DND-41 (cell line): ENCODE measurements around the gene DPYSL4.
"Not testable (repeated sequence)": the region's sequence is repeated elsewhere in the genome, so short reads cannot be mapped to it uniquely, and the experiment has no call there.

Experiments used
- ATAC-seq: fragments of 200-7000 bp; cut with Tn5 transposase; 3 replicates; pipeline ENCODE4 v1.9.1; 2021; ENCODE audit warnings: low read depth; ENCODE audit not compliant: insufficient read depth
- DNase-seq: peaks from one replicate; pipeline ENCODE4 v3.0.0-alpha.2; 2020
- H2AFZ ChIP-seq: 2 replicates; pipeline ENCODE4 v1.6.0; 2012; ENCODE audit warnings: low read depth, low read length
- H3K27ac ChIP-seq: 2 replicates; pipeline ENCODE4 v1.5.1; 2012; ENCODE audit warnings: low read length, inconsistent platforms
- H3K27me3 ChIP-seq: fragments of 200-600 bp; sonication (generic); 2 replicates; pipeline ENCODE4 v1.6.0; 2012; ENCODE audit warnings: low read length, mild to moderate bottlenecking, inconsistent platforms; ENCODE audit not compliant: insufficient read depth, poor library complexity
- H3K36me3 ChIP-seq: 2 replicates; pipeline ENCODE4 v1.5.1; 2012; ENCODE audit warnings: low read length, inconsistent platforms; ENCODE audit not compliant: insufficient read depth
- H3K4me1 ChIP-seq: 2 replicates; pipeline ENCODE4 v1.5.1; 2012; ENCODE audit warnings: mild to moderate bottlenecking, low read length; ENCODE audit not compliant: insufficient read depth
- H3K4me2 ChIP-seq: 2 replicates; pipeline ENCODE4 v1.6.0; 2012; ENCODE audit warnings: mild to moderate bottlenecking, moderate library complexity, low read length, inconsistent platforms; ENCODE audit not compliant: insufficient read depth
- H3K4me3 ChIP-seq, 2 experiments: fragments of 200-600 bp in 1 of 2; shearing (Covaris generic) in 1 of 2; 2 replicates each; pipeline ENCODE4 v1.5.1; 2012 to 2016; ENCODE audit warnings: inconsistent platforms in 2 of 2, low read length in 2 of 2, mild to moderate bottlenecking in 2 of 2, low read depth in 1 of 2, moderate library complexity in 1 of 2
- H3K79me2 ChIP-seq: 2 replicates; pipeline ENCODE4 v1.6.0; 2012; ENCODE audit warnings: low read length, inconsistent platforms; ENCODE audit not compliant: insufficient read depth
- H3K9ac ChIP-seq: 2 replicates; pipeline ENCODE4 v1.6.0; 2012; ENCODE audit warnings: low read depth, mild to moderate bottlenecking, inconsistent platforms, low read length, moderate library complexity
- H3K9me3 ChIP-seq: 2 replicates; pipeline ENCODE4 v1.5.1; 2012; ENCODE audit warnings: low read length, moderate library complexity, mild to moderate bottlenecking, inconsistent platforms; ENCODE audit not compliant: insufficient read depth, severe bottlenecking
- H4K20me1 ChIP-seq: 2 replicates; pipeline ENCODE4 v1.6.0; 2012; ENCODE audit warnings: low read length; ENCODE audit not compliant: insufficient read depth
- CTCF ChIP-seq: IDR thresholded peaks from 2 replicates; pipeline ENCODE4 v1.5.1; 2012; ENCODE audit warnings: borderline replicate concordance, low read length, moderate library complexity, mild to moderate bottlenecking; ENCODE audit not compliant: poor library complexity, severe bottlenecking; ENCODE audit errors: extremely low read depth
- EZH2 ChIP-seq: IDR thresholded peaks from 3 replicates; pipeline ENCODE4 v1.6.1; 2012; ENCODE audit warnings: borderline replicate concordance, low read depth, mild to moderate bottlenecking, moderate library complexity, low read length, inconsistent platforms; ENCODE audit not compliant: severe bottlenecking

DPYSL4 gene

DNA sequence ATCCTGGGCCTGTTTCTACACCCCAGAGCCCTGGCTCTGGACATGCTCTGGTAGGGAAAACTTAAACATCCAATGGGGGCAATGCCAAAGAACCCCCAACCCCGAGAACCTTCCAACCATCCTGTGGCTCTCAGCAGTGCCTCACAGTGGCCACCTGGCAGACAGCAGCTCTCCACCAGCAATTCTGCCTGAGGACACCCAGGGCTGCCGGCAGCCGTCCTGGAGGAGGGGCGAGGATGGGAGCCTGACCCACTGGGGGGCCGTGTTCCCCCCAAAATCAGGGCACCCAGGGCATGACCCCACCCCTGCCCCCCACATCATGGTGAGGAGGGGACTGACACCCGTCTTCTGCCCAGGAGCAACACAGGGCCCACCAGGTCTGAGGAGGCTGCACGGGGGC lies 32.7 kb downstream of the DPYSL4 start:
- Histone ChIP-seq H3K4me1 (no peaks in the 10 kb centered on the region), H4K20me1 (no peaks in the 10 kb centered on the region; the same call in 1 of the 2 replicates), H3K4me3 (no peak overlapping the region), H3K36me3 (no peaks in the 10 kb centered on the region), H2AFZ (no peak overlapping the region), H3K79me2 (no peaks in the 10 kb centered on the region), H3K27ac (no peak overlapping the region), H3K9ac (no peak overlapping the region), H3K4me2 (no peak overlapping the region), H3K27me3 (no peaks in the 10 kb centered on the region), H3K9me3 (peaks cover 10% of the 10 kb centered on the region)
- ATAC-seq (no peak), DNase-seq (no peak)
- TF ChIP-seq CTCF (peak; percentile 24), EZH2 (no peak)

- Histone ChIP-seq H2AFZ (no peak overlapping the region), H3K27ac (no peak overlapping the region), H3K79me2 (no peaks in the 10 kb centered on the region), H3K4me1 (no peaks in the 10 kb centered on the region), H3K36me3 (no peaks in the 10 kb centered on the region), H3K9ac (no peak overlapping the region), H3K27me3 (no peaks in the 10 kb centered on the region), H3K9me3 (peaks cover 10% of the 10 kb centered on the region), H4K20me1 (no peaks in the 10 kb centered on the region; the same call in 1 of the 2 replicates), H3K4me2 (no peak overlapping the region), H3K4me3 (no peak overlapping the region)
- DNase-seq (no peak), ATAC-seq (no peak)
- TF ChIP-seq CTCF (no peak), EZH2 (no peak)
Measured at GRCh38 chr10:132220061-132220460, 33.3 kb downstream of the DPYSL4 start.

DNA sequence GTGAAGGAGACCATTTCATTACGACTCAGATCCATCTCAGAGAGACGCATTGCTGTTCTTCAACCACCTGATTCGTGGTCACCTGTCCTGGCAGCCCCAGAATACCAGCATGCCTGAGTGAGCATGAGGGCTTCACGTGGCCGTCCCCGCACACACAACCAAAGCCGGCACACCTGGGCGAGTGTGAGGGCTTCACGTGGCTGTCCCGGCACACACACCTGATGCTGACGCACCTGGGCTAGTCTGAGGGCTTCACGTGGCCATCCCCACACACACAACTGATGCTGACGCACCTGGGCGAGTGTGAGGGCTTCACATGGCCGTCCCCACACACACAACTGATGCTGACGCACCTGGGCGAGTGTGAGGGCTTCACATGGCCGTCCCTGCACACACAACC lies 34.2 kb downstream of the DPYSL4 start:
- not testable (repeated sequence) for H3K27ac ChIP-seq, H3K79me2 ChIP-seq, H3K36me3 ChIP-seq, H3K27me3 ChIP-seq, H3K4me2 ChIP-seq, H2AFZ ChIP-seq, H3K4me1 ChIP-seq, ATAC-seq, H3K4me3 ChIP-seq, H4K20me1 ChIP-seq, H3K9me3 ChIP-seq, DNase-seq, H3K9ac ChIP-seq

- Histone ChIP-seq H3K4me2 (no peak overlapping the region), H3K27ac (no peak overlapping the region)
Measured at GRCh38 chr10:132222726-132223125, 36.0 kb downstream of the DPYSL4 start.

More at GRCh38 chr10:132222726-132223125, 36.0 kb downstream of the DPYSL4 start:
- ATAC-seq = no peak
- Histone ChIP-seq H3K4me1 (no peaks in the 10 kb centered on the region), H4K20me1 (no peaks in the 10 kb centered on the region; the same call in 1 of the 2 replicates), H3K36me3 (no peaks in the 10 kb centered on the region), H3K9ac (no peak overlapping the region), H3K27me3 (no peaks in the 10 kb centered on the region), H3K9me3 (no peaks in the 10 kb centered on the region), H3K79me2 (no peaks in the 10 kb centered on the region), H2AFZ (no peak overlapping the region), H3K4me3 (no peak overlapping the region)
- TF ChIP-seq CTCF = no peak
- TF ChIP-seq EZH2 = no peak
- no peak for DNase-seq
